BE2C (cell line): ENCODE results near the gene UNC79.

Experiments used
- DNase-seq: peaks from one replicate; pipeline ENCODE4 v3.0.0-alpha.2; 2020
- H3K27me3 ChIP-seq: fragments of 250-450 bp; sonication (Bioruptor Pico); 2 replicates; pipeline ENCODE4 v1.5.1; 2020; ENCODE audit warnings: mild to moderate bottlenecking
- H3K36me3 ChIP-seq: fragments of 250-450 bp; sonication (Bioruptor Pico); 2 replicates; pipeline ENCODE4 v1.5.1; 2020; ENCODE audit warnings: mild to moderate bottlenecking
- H3K4me1 ChIP-seq: fragments of 250-450 bp; sonication (Bioruptor Pico); 2 replicates; pipeline ENCODE4 v1.5.1; 2020
- H3K4me3 ChIP-seq: 2 replicates; pipeline ENCODE4 v1.5.1; 2011; ENCODE audit warnings: low read depth, low read length
- H3K9me3 ChIP-seq: fragments of 250-450 bp; sonication (Bioruptor Pico); 2 replicates; pipeline ENCODE4 v1.5.1; 2020
- CTCF ChIP-seq: IDR thresholded peaks from 2 replicates; pipeline ENCODE4 v1.5.1; 2012; ENCODE audit warnings: mild to moderate bottlenecking, low read depth, low read length

The UNC79 gene

GRCh38 chr14:93643127-93643526 is 212.4 kb downstream of the UNC79 start:
- Histone ChIP-seq H3K36me3 (peaks cover 27% of the 10 kb centered on the region), H3K4me1 (no peaks in the 10 kb centered on the region), H3K27me3 (no peaks in the 10 kb centered on the region), H3K4me3 (no peak overlapping the region), H3K9me3 (no peaks in the 10 kb centered on the region)
- no peak for DNase-seq
- no peak for TF ChIP-seq CTCF

- H3K36me3 ChIP-seq = peaks cover 27% of the 10 kb centered on the region
- no peak overlapping the region for H3K4me3 ChIP-seq
- H3K4me1 ChIP-seq = no peaks in the 10 kb centered on the region
- no peaks in the 10 kb centered on the region for H3K9me3 ChIP-seq
- TF ChIP-seq CTCF = no peak
- H3K27me3 ChIP-seq = no peaks in the 10 kb centered on the region
- DNase-seq = no peak
Measured at GRCh38 chr14:93643676-93644075, 212.9 kb downstream of the UNC79 start.

GRCh38 chr14:93645200-93645599 is 214.5 kb downstream of the UNC79 start:
- DNase-seq = no peak
- H3K4me3 ChIP-seq = no peak overlapping the region
- no peaks in the 10 kb centered on the region for H3K4me1 ChIP-seq
- no peaks in the 10 kb centered on the region for H3K27me3 ChIP-seq
- peaks cover 24% of the 10 kb centered on the region for H3K36me3 ChIP-seq
- no peak for TF ChIP-seq CTCF
- no peaks in the 10 kb centered on the region for H3K9me3 ChIP-seq

- Histone ChIP-seq H3K36me3 (peaks cover 10% of the 10 kb centered on the region), H3K27me3 (no peaks in the 10 kb centered on the region), H3K4me3 (no peak overlapping the region), H3K4me1 (no peaks in the 10 kb centered on the region), H3K9me3 (no peaks in the 10 kb centered on the region)
- DNase-seq = peak; percentile 50
- TF ChIP-seq CTCF = peak; percentile 78
Measured at GRCh38 chr14:93648440-93649168, 217.9 kb downstream of the UNC79 start.

GRCh38 chr14:93654599-93654998 is 223.9 kb downstream of the UNC79 start:
- DNase-seq = no peak
- Histone ChIP-seq H3K27me3 (no peaks in the 10 kb centered on the region), H3K36me3 (peaks cover 12% of the 10 kb centered on the region; the same call in 1 of the 2 replicates), H3K9me3 (no peaks in the 10 kb centered on the region), H3K4me1 (no peaks in the 10 kb centered on the region), H3K4me3 (no peak overlapping the region)
- TF ChIP-seq CTCF = no peak

- Histone ChIP-seq H3K4me3 (no peak overlapping the region), H3K4me1 (no peaks in the 10 kb centered on the region), H3K9me3 (no peaks in the 10 kb centered on the region), H3K27me3 (no peaks in the 10 kb centered on the region), H3K36me3 (peaks cover 18% of the 10 kb centered on the region; the same call in 1 of the 2 replicates)
- peak; percentile 73 for TF ChIP-seq CTCF
- DNase-seq = peak; percentile 49
Measured at GRCh38 chr14:93655078-93655750, 224.5 kb downstream of the UNC79 start.
